Spleen (tissue), 11 donors: ENCODE measurements around the gene BMP6. TPM values are rescaled to one million over a fixed set of nuclear protein-coding genes. Genes with fewer than 3 reads are reported as not detected.
"Not testable (repeated sequence)": the region's sequence is repeated elsewhere in the genome, so short reads cannot be mapped to it uniquely, and the experiment has no call there.

Source experiments
- DNase-seq: peaks from one replicate; pipeline ENCODE4 v3.0.0-alpha.2; 2020
- H3K27ac ChIP-seq, 8 donors: fragments of 200-600 bp; sonication (generic) in 7 of 8; 1 replicate in 4 of 8; 2 replicates in 4 of 8; pipeline versions ENCODE4 v1.5.0 to v1.8.0; 2016 to 2021; ENCODE audit warnings: inconsistent platforms in 4 of 8, mild to moderate bottlenecking in 4 of 8, moderate library complexity in 1 of 8
- H3K27me3 ChIP-seq, 7 donors: fragments of 200-600 bp; sonication (generic) in 6 of 7; replicated peaks in 1 of 7; 1 replicate in 4 of 7; 2 replicates in 3 of 7; pipeline versions ENCODE4 v1.5.0 to v1.8.0; 2016 to 2021; ENCODE audit warnings: inconsistent platforms in 3 of 7, mild to moderate bottlenecking in 1 of 7
- H3K36me3 ChIP-seq, 6 donors: fragments of 200-600 bp; sonication (generic) in 5 of 6; 1 replicate in 4 of 6; 2 replicates in 2 of 6; pipeline versions ENCODE4 v1.5.0 to v1.8.0; 2016 to 2021; ENCODE audit warnings: inconsistent platforms in 2 of 6
- H3K4me1 ChIP-seq, 6 donors: fragments of 200-600 bp; sonication (generic) in 5 of 6; 1 replicate in 3 of 6; 2 replicates in 3 of 6; pipeline versions ENCODE4 v1.5.0 to v1.8.0; 2016 to 2021; ENCODE audit warnings: inconsistent platforms in 3 of 6
- H3K4me3 ChIP-seq, 8 donors: fragments of 200-600 bp; sonication (generic) in 7 of 8; 1 replicate in 4 of 8; 2 replicates in 4 of 8; pipeline versions ENCODE4 v1.5.0 to v1.8.0; 2016 to 2021; ENCODE audit warnings: inconsistent platforms in 4 of 8, mild to moderate bottlenecking in 4 of 8, moderate library complexity in 2 of 8
- H3K9me3 ChIP-seq, 8 donors: fragments of 200-600 bp; sonication (generic) in 7 of 8; 1 replicate in 4 of 8; 2 replicates in 4 of 8; pipeline versions ENCODE4 v1.5.0 to v1.8.0; 2016 to 2021; ENCODE audit warnings: inconsistent platforms in 4 of 8
- CTCF ChIP-seq, 11 experiments: fragments of 200-600 bp in 7 of 11; fragments of 450-650 bp in 4 of 11; sonication (generic) in 4 of 11; IDR thresholded peaks in 8 of 11; conservative IDR thresholded peaks in 3 of 11; 1 replicate in 7 of 11; 2 replicates in 4 of 11; pipeline versions ENCODE4 v1.4.0 to v1.8.0; 2016 to 2021; ENCODE audit warnings: antibody characterized with exemption in 11 of 11, inconsistent platforms in 4 of 11, mild to moderate bottlenecking in 1 of 11
- POLR2A ChIP-seq, 3 donors: fragments of 450-650 bp; IDR thresholded peaks; one replicate each; pipeline ENCODE4 v1.5.1; 2017; ENCODE audit warnings: antibody characterized with exemption in 3 of 3, mild to moderate bottlenecking in 1 of 3
- POLR2AphosphoS5 ChIP-seq, 3 donors: sonication (generic); formaldehyde crosslinking; IDR thresholded peaks; one replicate each; pipeline ENCODE4 v1.5.1; 2017; ENCODE audit warnings: antibody characterized with exemption in 3 of 3
- WGBS, 5 donors: extraction: QIAGEN DNeasy Blood & Tissue Kit in 3 of 5; methylation state at CpG; one replicate each; pipeline versions ENCODE4 v1.1.5 to v1.1.7; 2013 to 2018; 5-methylcytosine and 5-hydroxymethylcytosine counted together
- intact Hi-C: fragments of 100-400 bp; cut with DNase I; formaldehyde crosslinking; loops from one replicate; pipeline ENCODE4 v1.15.0; 2023; ENCODE audit warnings: low total_unique reads
- polyA plus RNA-seq, 3 donors: library from polyadenylated mRNA; stranded (reverse); fragments of 200-250 nt; gene quantifications; one replicate each; pipeline ENCODE4 v1.2.1, GENCODE V29; 2013
- total RNA-seq, 7 donors: library from RNA; depleted of rRNA in 3 of 7; stranded (reverse); fragments of >200 nt in 3 of 7; fragmentation: NEBNext Ultra II Directional in 4 of 7; extraction: Animal tissue kit (Norgen Biotek cat#: 25700) in 4 of 7; gene quantifications; one replicate each; pipeline versions ENCODE4 v1.1.0 to v1.2.1, GENCODE V29; 2016 to 2021
- donor health status: healthy with polysubstance abuse.
- donor health status: DM: no; HTN: no; CAD: no; lungs with moderate emphysema.
- donor health status: DM: no; HTN: no; CAD: no.
- donor health status: Bipolar disorder and iron deficiency.
- donor health status: healthy.
- donor health status: DM: no; HTN: no; CAD: no.
- donor health status: DM: yes; HTN: yes; CAD: no.

The BMP6 gene
- total and polyA plus RNA-seq, 10 donors: 0.58 to 6.9 (median 4.8) TPM

GRCh38 chr6:7898193-7898586 lies 172.3 kb downstream of the BMP6 start:
- Histone ChIP-seq H3K36me3 (peaks cover 4 to 100% (median 93%) of the 10 kb centered on the region in 6 donors), H3K27ac (peak overlapping the region in 1 of 8 donors; percentile 8)
- peak in 2 of 3 donors; percentile 29 to 38 for TF ChIP-seq POLR2AphosphoS5 (IDR thresholded peaks at IDR 0.05)
- intact Hi-C loops, H3K4me3 ChIP-seq, H3K4me1 ChIP-seq, H3K9me3 ChIP-seq, H3K27me3 ChIP-seq, DNase-seq: not testable (repeated sequence)
- WGBS, 5 donors: 81 to 95% (median 92%) methylated on average over 8 of the region's 8 CpGs

GRCh38 chr6:7899101-7899888 lies 173.4 kb downstream of the BMP6 start:
- 82 to 96% (median 93%) methylated on average over 5 of the region's 5 CpGs for WGBS, 5 donors
- no peak for DNase-seq
- no peak overlapping the region for H3K4me3 ChIP-seq
- H3K4me1 ChIP-seq: peaks cover 0 to 9% (median 0%) of the 10 kb centered on the region in 6 donors
- no peaks in the 10 kb centered on the region for H3K27me3 ChIP-seq
- TF ChIP-seq POLR2A (IDR thresholded peaks at IDR 0.05) (no peak), CTCF (IDR thresholded peaks at IDR 0.05 in 8 of 11, conservative IDR thresholded peaks at IDR 0.05 in 3 of 11) (peak in 1 of 11 experiments; percentile 8)
- peak overlapping the region in 2 of 8 donors; percentile 8 for H3K27ac ChIP-seq
- H3K9me3 ChIP-seq: no peaks in the 10 kb centered on the region
- peaks cover 4 to 100% (median 94%) of the 10 kb centered on the region in 6 donors for H3K36me3 ChIP-seq
- intact Hi-C loops: no loop called here

- Histone ChIP-seq H3K27me3 (no peaks in the 10 kb centered on the region), H3K4me3 (no peak overlapping the region), H3K9me3 (no peaks in the 10 kb centered on the region), H3K36me3 (peaks cover 4 to 100% (median 93%) of the 10 kb centered on the region in 6 donors), H3K27ac (no peak overlapping the region), H3K4me1 (peaks cover 0 to 9% (median 0%) of the 10 kb centered on the region in 6 donors)
- intact Hi-C loops: no loop called here
- no peak for DNase-seq
- TF ChIP-seq POLR2AphosphoS5 (IDR thresholded peaks at IDR 0.05): no peak
- WGBS, 5 donors: 76 to 92% (median 86%) methylated on average over 4 of the region's 4 CpGs
Measured at GRCh38 chr6:7899889-7900213, 174.0 kb downstream of the BMP6 start.

- H3K27ac ChIP-seq: no peak overlapping the region
- intact Hi-C loops: no loop called here
Measured at GRCh38 chr6:7900621-7901020, 174.7 kb downstream of the BMP6 start.

More at GRCh38 chr6:7900621-7901020, 174.7 kb downstream of the BMP6 start:
- Histone ChIP-seq H3K4me1 (peaks cover 0 to 14% (median 0%) of the 10 kb centered on the region in 6 donors), H3K9me3 (no peaks in the 10 kb centered on the region), H3K36me3 (peaks cover 4 to 93% (median 85%) of the 10 kb centered on the region in 6 donors), H3K27me3 (no peaks in the 10 kb centered on the region), H3K4me3 (no peak overlapping the region)
- DNase-seq: no peak
- WGBS, 5 donors: 74 to 89% (median 83%) methylated on average over 2 of the region's 2 CpGs
- TF ChIP-seq POLR2A (IDR thresholded peaks at IDR 0.05): no peak
- TF ChIP-seq POLR2AphosphoS5 (IDR thresholded peaks at IDR 0.05): no peak
- TF ChIP-seq CTCF (IDR thresholded peaks at IDR 0.05 in 8 of 11, conservative IDR thresholded peaks at IDR 0.05 in 3 of 11): no peak
